RWPE2 (cell line): ENCODE measurements around the gene TEP1.
"Not testable (repeated sequence)": the region's sequence is repeated elsewhere in the genome, so short reads cannot be mapped to it uniquely, and the experiment has no call there.

ENCODE experiments used
- ATAC-seq: fragments of 200-7000 bp; cut with Tn5 transposase; 3 replicates; pipeline ENCODE4 v1.9.1; 2021; ENCODE audit warnings: low read depth
- DNase-seq: peaks from one replicate; pipeline ENCODE4 v3.0.0-alpha.2; 2020; ENCODE audit warnings: low spot score
- H3K27ac ChIP-seq: fragments of 450-650 bp; 2 replicates; pipeline ENCODE4 v1.5.1; 2017; ENCODE audit warnings: mild to moderate bottlenecking; ENCODE audit not compliant: poor library complexity, severe bottlenecking
- H3K27me3 ChIP-seq: fragments of 250-450 bp; sonication (Bioruptor Pico); 2 replicates; pipeline ENCODE4 v1.5.1; 2021; ENCODE audit warnings: mild to moderate bottlenecking, moderate library complexity; ENCODE audit not compliant: insufficient read depth, poor library complexity, severe bottlenecking
- H3K36me3 ChIP-seq: fragments of 250-450 bp; sonication (Bioruptor Pico); 2 replicates; pipeline ENCODE4 v1.5.1; 2020; ENCODE audit warnings: low read depth, mild to moderate bottlenecking, moderate library complexity
- H3K4me1 ChIP-seq: fragments of 250-450 bp; sonication (Bioruptor Pico); 2 replicates; pipeline ENCODE4 v1.5.1; 2021; ENCODE audit warnings: mild to moderate bottlenecking, moderate library complexity; ENCODE audit not compliant: insufficient read depth, poor library complexity, severe bottlenecking
- H3K4me3 ChIP-seq: fragments of 250-450 bp; sonication (Bioruptor Pico); 2 replicates; pipeline ENCODE4 v1.5.1; 2021; ENCODE audit warnings: mild to moderate bottlenecking, moderate library complexity; ENCODE audit not compliant: severe bottlenecking
- H3K9me3 ChIP-seq: fragments of 250-450 bp; sonication (Bioruptor Pico); 2 replicates; pipeline ENCODE4 v1.5.1; 2021; ENCODE audit warnings: mild to moderate bottlenecking, moderate library complexity; ENCODE audit not compliant: severe bottlenecking
- CTCF ChIP-seq: fragments of 450-650 bp; IDR thresholded peaks from one replicate; pipeline ENCODE4 v1.5.1; 2017; ENCODE audit warnings: mild to moderate bottlenecking, moderate library complexity; ENCODE audit not compliant: poor library complexity, severe bottlenecking

The TEP1 gene

GRCh38 chr14:20456971-20457370, 43.7 kb upstream of the TEP1 start:
- H3K9me3 ChIP-seq: no peaks in the 10 kb centered on the region
- ATAC-seq: no peak
- DNase-seq: no peak
- H3K4me3 ChIP-seq: no peak overlapping the region
- peak overlapping the region; percentile 91 for H3K27ac ChIP-seq
- H3K27me3 ChIP-seq: no peaks in the 10 kb centered on the region
- peaks cover 15% of the 10 kb centered on the region for H3K4me1 ChIP-seq
- H3K36me3 ChIP-seq: peaks cover 64% of the 10 kb centered on the region
- no peak for TF ChIP-seq CTCF

- Histone ChIP-seq H3K4me1 (peaks cover 15% of the 10 kb centered on the region), H3K27me3 (no peaks in the 10 kb centered on the region), H3K36me3 (peaks cover 77% of the 10 kb centered on the region), H3K27ac (peak overlapping the region; percentile 91), H3K9me3 (no peaks in the 10 kb centered on the region), H3K4me3 (peak overlapping the region; percentile 74)
- no peak for TF ChIP-seq CTCF
- DNase-seq (no peak), ATAC-seq (peak; percentile 73)
Observed at GRCh38 chr14:20455355-20456300, 42.3 kb upstream of the TEP1 start.

GRCh38 chr14:20454516-20455354, 41.4 kb upstream of the TEP1 start, which contains the start of the genes APEX1 and OSGEP:
Gene APEX1 (plus strand): TSS chr14:20455226. CDS start chr14:20455646, 420 bp downstream.
Gene OSGEP (minus strand): TSS chr14:20454812. CDS start chr14:20454683, 129 bp downstream.
- no peaks in the 10 kb centered on the region for H3K9me3 ChIP-seq
- peaks cover 10% of the 10 kb centered on the region for H3K4me1 ChIP-seq
- peaks cover 76% of the 10 kb centered on the region for H3K36me3 ChIP-seq
- peak; percentile 99 for DNase-seq
- peak within 1 kb of the TSS; percentile 74 for H3K4me3 ChIP-seq
- no peaks in the 10 kb centered on the region for H3K27me3 ChIP-seq
- TF ChIP-seq CTCF: no peak
- peak; percentile 80 for ATAC-seq
- H3K27ac ChIP-seq: peak within 1 kb of the TSS; percentile 91

GRCh38 chr14:20452831-20453230, 39.5 kb upstream of the TEP1 start:
- peaks cover 77% of the 10 kb centered on the region for H3K36me3 ChIP-seq
- H3K27me3 ChIP-seq, H3K4me3 ChIP-seq, ATAC-seq, H3K27ac ChIP-seq, H3K9me3 ChIP-seq, H3K4me1 ChIP-seq, DNase-seq: not testable (repeated sequence)

GRCh38 chr14:20446889-20447288, 33.6 kb upstream of the TEP1 start:
- H3K36me3 ChIP-seq: peaks cover 61% of the 10 kb centered on the region
- ATAC-seq (no peak), DNase-seq (no peak)
- no peaks in the 10 kb centered on the region for H3K27me3 ChIP-seq
- H3K4me1 ChIP-seq: no peaks in the 10 kb centered on the region
- H3K9me3 ChIP-seq: no peaks in the 10 kb centered on the region
- no peak overlapping the region for H3K27ac ChIP-seq
- H3K4me3 ChIP-seq: no peak overlapping the region
- no peak for TF ChIP-seq CTCF

GRCh38 chr14:20443650-20444049, 30.3 kb upstream of the TEP1 start:
- H3K9me3 ChIP-seq, H3K27me3 ChIP-seq, H3K4me3 ChIP-seq, H3K4me1 ChIP-seq, ATAC-seq, H3K27ac ChIP-seq, DNase-seq: not testable (repeated sequence)
- peaks cover 31% of the 10 kb centered on the region for H3K36me3 ChIP-seq
